B cell (primary cell): ENCODE data around the gene UBXN6. TPM values are rescaled to one million over a fixed set of nuclear protein-coding genes. Genes with fewer than 3 reads are reported as not detected.

Experiments
- ATAC-seq: fragments of 200-7000 bp; cut with Tn5 transposase; one replicate; pipeline ENCODE4 v1.10.0; 2021; ENCODE audit warnings: low read depth, mild to moderate bottlenecking, moderate number of reproducible peaks, moderate library complexity
- CTCF ChIA-PET: fragments of 350-600 bp; sonication (Branson Sonifier 250); formaldehyde crosslinking; loops from one replicate; lab custom pipeline; 2021; ENCODE audit warnings: antibody characterized with exemption, inconsistent platforms; lab: Charles Lee
- POLR2A ChIA-PET: fragments of 350-600 bp; sonication (Branson Sonifier 250); formaldehyde crosslinking; loops from one replicate; lab custom pipeline; 2021; ENCODE audit warnings: antibody characterized with exemption; lab: Charles Lee
- DNase-seq: peaks from one replicate; pipeline ENCODE4 v3.0.0; 2013
- H2AFZ ChIP-seq: 2 replicates; pipeline ENCODE4 v1.6.1; 2012; ENCODE audit warnings: mild to moderate bottlenecking, low read depth, low read length; ENCODE audit not compliant: insufficient read depth, poor library complexity, severe bottlenecking
- H3K27ac ChIP-seq, 2 donors: 1 replicate in 1 of 2; 2 replicates in 1 of 2; pipeline ENCODE4 v1.5.1; 2012 to 2013; ENCODE audit warnings: low read length in 2 of 2, mild to moderate bottlenecking in 2 of 2, moderate library complexity in 1 of 2
- H3K27me3 ChIP-seq, 4 experiments: fragments of 200-600 bp in 1 of 4; sonication (generic) in 1 of 4; replicated peaks in 1 of 4; 1 replicate in 2 of 4; 2 replicates in 2 of 4; pipeline versions ENCODE4 v1.6.1 to v1.7.0; 2013 to 2016; ENCODE audit warnings: low read length in 3 of 4, mild to moderate bottlenecking in 2 of 4, mixed read lengths in 1 of 4, moderate library complexity in 1 of 4; ENCODE audit not compliant: insufficient read depth in 4 of 4, control insufficient read depth in 3 of 4; ENCODE audit errors: control extremely low read depth in 1 of 4
- H3K36me3 ChIP-seq, 2 experiments: replicated peaks in 1 of 2; 1 replicate in 1 of 2; 2 replicates in 1 of 2; pipeline versions ENCODE4 v1.6.1 to v1.7.1; 2013; ENCODE audit warnings: low read length in 1 of 2; ENCODE audit not compliant: insufficient read depth in 2 of 2, control insufficient read depth in 1 of 2; ENCODE audit errors: control extremely low read depth in 1 of 2, extremely low read depth in 1 of 2
- H3K4me1 ChIP-seq, 2 donors: fragments of 200-600 bp in 1 of 2; sonication (generic) in 1 of 2; 1 replicate in 1 of 2; 2 replicates in 1 of 2; pipeline versions ENCODE4 v1.5.1 to v1.6.1; 2013 to 2017; ENCODE audit warnings: low read length in 2 of 2; ENCODE audit not compliant: control insufficient read depth in 2 of 2, insufficient read depth in 2 of 2
- H3K4me2 ChIP-seq: replicated peaks from 2 replicates; pipeline ENCODE3; 2012; ENCODE audit warnings: mild to moderate bottlenecking, low read depth, low read length; ENCODE audit not compliant: poor library complexity, severe bottlenecking
- H3K4me3 ChIP-seq, 5 experiments: fragments of 200-600 bp in 1 of 5; sonication (generic) in 1 of 5; 1 replicate in 3 of 5; 2 replicates in 2 of 5; pipeline versions ENCODE4 v1.5.1 to v1.7.0; 2011 to 2016; ENCODE audit warnings: low read length in 4 of 5, mild to moderate bottlenecking in 4 of 5, low read depth in 2 of 5, control low read depth in 1 of 5, moderate library complexity in 1 of 5; ENCODE audit not compliant: insufficient read depth in 1 of 5; ENCODE audit errors: control extremely low read depth in 1 of 5, extremely low read depth in 1 of 5
- H3K79me2 ChIP-seq: fragments of 200-600 bp; sonication (generic); one replicate; pipeline ENCODE4 v1.6.0; 2016; ENCODE audit warnings: low read length; ENCODE audit not compliant: control insufficient read depth, insufficient read depth
- H3K9ac ChIP-seq: fragments of 200-600 bp; sonication (generic); 2 replicates; pipeline ENCODE4 v1.6.1; 2017; ENCODE audit warnings: mild to moderate bottlenecking, low read length, moderate library complexity
- H3K9me3 ChIP-seq, 3 donors: one replicate each; pipeline versions ENCODE4 v1.6.1 to v1.7.1; 2013; ENCODE audit warnings: low read length in 2 of 3; ENCODE audit not compliant: control insufficient read depth in 2 of 3, insufficient read depth in 1 of 3; ENCODE audit errors: control extremely low read depth in 1 of 3
- H4K20me1 ChIP-seq: 2 replicates; pipeline ENCODE4 v1.6.0; 2012; ENCODE audit warnings: mild to moderate bottlenecking, low read length; ENCODE audit not compliant: insufficient read depth, control insufficient read depth, poor library complexity, severe bottlenecking
- H3K27ac Mint-ChIP-seq: one replicate; pipeline ENCODE4 v1.8.0; 2021; ENCODE audit warnings: mixed read lengths
- H3K27me3 Mint-ChIP-seq: one replicate; pipeline ENCODE4 v1.8.0; 2021; ENCODE audit warnings: mixed read lengths
- H3K4me1 Mint-ChIP-seq: one replicate; pipeline ENCODE4 v1.8.0; 2021; ENCODE audit warnings: mixed read lengths
- H3K4me3 Mint-ChIP-seq: one replicate; pipeline ENCODE4 v1.8.0; 2021; ENCODE audit warnings: mixed read lengths
- H3K9me3 Mint-ChIP-seq: one replicate; pipeline ENCODE4 v1.8.0; 2022; ENCODE audit warnings: mixed read lengths; ENCODE audit not compliant: insufficient read depth
- EZH2 ChIP-seq: IDR thresholded peaks from 2 replicates; pipeline ENCODE4 v1.6.1; 2012; ENCODE audit warnings: borderline replicate concordance, low read depth, mild to moderate bottlenecking, moderate library complexity, low read length; ENCODE audit not compliant: insufficient read depth, poor library complexity, severe bottlenecking
- WGBS: methylation state at CpG from one replicate; pipeline ENCODE4 v1.1.5; 2013; ENCODE audit warnings: missing lambda C conversion rate; ENCODE audit not compliant: insufficient coverage; 5-methylcytosine and 5-hydroxymethylcytosine counted together
- intact Hi-C: fragments of 100-400 bp; cut with micrococcal nuclease; formaldehyde crosslinking; loops from one replicate; pipeline ENCODE4 v1.10.0; 2022
- polyA plus RNA-seq: library from polyadenylated mRNA; depleted of rRNA; stranded (reverse); fragments of >200 nt; gene quantifications from 2 replicates; pipeline ENCODE4 v1.2.3, GENCODE V29; 2012
- total RNA-seq, 2 donors: library from RNA; stranded (reverse); fragments of 120-200 nt in 1 of 2; gene quantifications; 1 replicate in 1 of 2; 2 replicates in 1 of 2; pipeline versions ENCODE4 v1.2.3 to v1.2.4, GENCODE V29; 2013 to 2022
- TF ChIP-seq, protein P1 (sequence below): fragments of 200-600 bp; IDR thresholded peaks from one replicate; pipeline ENCODE4 v1.8.0; 2022; ENCODE audit warnings: antibody characterized with exemption, mild to moderate bottlenecking

UBXN6 gene
- total and polyA plus RNA-seq, 2 donors (not counting 1 experiment from before 2014, with no cell fraction given), result 75.8 to 76.6 TPM

DNA sequence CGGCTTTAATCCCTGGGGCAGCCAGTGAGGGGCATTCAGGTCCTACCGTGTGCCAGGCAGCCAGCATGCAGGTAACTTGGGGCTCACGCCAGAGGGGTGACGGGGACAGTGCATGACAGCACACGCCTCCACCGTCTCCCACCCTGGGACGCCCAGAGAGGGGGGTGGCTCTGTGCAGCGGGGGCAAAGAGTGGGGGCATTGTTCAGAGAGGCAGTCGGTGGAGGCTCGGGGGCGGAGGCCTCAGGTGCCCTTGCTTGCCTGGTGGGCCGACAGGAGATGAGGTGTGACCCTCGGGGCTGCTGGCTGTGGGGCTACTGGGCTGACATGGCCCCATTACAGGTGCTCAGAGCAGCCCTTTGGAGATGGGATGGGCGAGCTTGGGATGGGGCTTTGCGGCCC lies 42.3 kb upstream of the UBXN6 start:
- CTCF ChIA-PET, result no interaction called here
- H3K9me3 Mint-ChIP-seq, result no peaks in the 10 kb centered on the region
- no peak overlapping the region for H2AFZ ChIP-seq
- no peak overlapping the region for H3K4me2 ChIP-seq
- no peaks in the 10 kb centered on the region for H3K9me3 ChIP-seq
- H3K27me3 ChIP-seq, result no peaks in the 10 kb centered on the region
- intact Hi-C loops, result no loop called here
- no peak overlapping the region for H3K4me3 Mint-ChIP-seq
- WGBS, result 98% methylated on average over 15 of the region's 15 CpGs
- no peak overlapping the region for H3K4me3 ChIP-seq
- no peak for DNase-seq
- H3K4me1 Mint-ChIP-seq, result no peaks in the 10 kb centered on the region
- no peaks in the 10 kb centered on the region for H3K79me2 ChIP-seq
- no peak overlapping the region for H3K27ac ChIP-seq
- no peaks in the 10 kb centered on the region for H3K27me3 Mint-ChIP-seq
- ATAC-seq, result no peak
- no peaks in the 10 kb centered on the region for H3K4me1 ChIP-seq
- H3K27ac Mint-ChIP-seq, result no peak overlapping the region
- H3K9ac ChIP-seq, result no peak overlapping the region
- no peaks in the 10 kb centered on the region for H4K20me1 ChIP-seq
- TF ChIP-seq, protein P1, sequence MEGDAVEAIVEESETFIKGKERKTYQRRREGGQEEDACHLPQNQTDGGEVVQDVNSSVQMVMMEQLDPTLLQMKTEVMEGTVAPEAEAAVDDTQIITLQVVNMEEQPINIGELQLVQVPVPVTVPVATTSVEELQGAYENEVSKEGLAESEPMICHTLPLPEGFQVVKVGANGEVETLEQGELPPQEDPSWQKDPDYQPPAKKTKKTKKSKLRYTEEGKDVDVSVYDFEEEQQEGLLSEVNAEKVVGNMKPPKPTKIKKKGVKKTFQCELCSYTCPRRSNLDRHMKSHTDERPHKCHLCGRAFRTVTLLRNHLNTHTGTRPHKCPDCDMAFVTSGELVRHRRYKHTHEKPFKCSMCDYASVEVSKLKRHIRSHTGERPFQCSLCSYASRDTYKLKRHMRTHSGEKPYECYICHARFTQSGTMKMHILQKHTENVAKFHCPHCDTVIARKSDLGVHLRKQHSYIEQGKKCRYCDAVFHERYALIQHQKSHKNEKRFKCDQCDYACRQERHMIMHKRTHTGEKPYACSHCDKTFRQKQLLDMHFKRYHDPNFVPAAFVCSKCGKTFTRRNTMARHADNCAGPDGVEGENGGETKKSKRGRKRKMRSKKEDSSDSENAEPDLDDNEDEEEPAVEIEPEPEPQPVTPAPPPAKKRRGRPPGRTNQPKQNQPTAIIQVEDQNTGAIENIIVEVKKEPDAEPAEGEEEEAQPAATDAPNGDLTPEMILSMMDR, result no peak
- TF ChIP-seq EZH2, result no peak
- POLR2A ChIA-PET, result no interaction called here
- peaks cover 0 to 34% of the 10 kb centered on the region in 2 experiments for H3K36me3 ChIP-seq

DNA sequence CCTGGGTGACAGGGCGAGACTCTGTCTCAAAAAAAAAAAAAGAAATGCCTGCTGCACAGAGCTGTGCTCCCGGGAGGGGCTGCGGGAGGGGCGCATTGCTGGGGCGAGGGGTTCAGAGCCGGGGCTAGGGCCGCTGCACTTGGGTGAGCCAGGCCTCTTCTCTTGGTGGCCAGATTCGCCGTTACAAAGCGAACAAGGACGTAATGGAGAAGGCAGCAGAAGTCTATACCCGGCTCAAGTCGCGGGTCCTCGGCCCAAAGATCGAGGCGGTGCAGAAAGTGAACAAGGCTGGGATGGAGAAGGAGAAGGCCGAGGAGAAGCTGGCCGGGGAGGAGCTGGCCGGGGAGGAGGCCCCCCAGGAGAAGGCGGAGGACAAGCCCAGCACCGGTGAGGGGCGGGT lies 41.7 kb upstream of the UBXN6 start:
- H3K9me3 Mint-ChIP-seq, result no peaks in the 10 kb centered on the region
- H3K4me1 ChIP-seq, result no peaks in the 10 kb centered on the region
- no peak overlapping the region for H3K4me2 ChIP-seq
- H3K36me3 ChIP-seq, result peaks cover 0 to 39% of the 10 kb centered on the region in 2 experiments
- H3K9me3 ChIP-seq, result no peaks in the 10 kb centered on the region
- ChIA-PET CTCF (interaction anchor here (0.6 kb wide), 1 partner anchor 25 kb away, joined by 3 read pairs; no protein-coding TSS in a partner anchor), POLR2A (no interaction called here)
- no peaks in the 10 kb centered on the region for H3K27me3 ChIP-seq
- ATAC-seq, result no peak
- no peak overlapping the region for H2AFZ ChIP-seq
- no peaks in the 10 kb centered on the region for H3K79me2 ChIP-seq
- intact Hi-C loops, result no loop called here
- no peak overlapping the region for H3K27ac ChIP-seq
- no peaks in the 10 kb centered on the region for H4K20me1 ChIP-seq
- H3K4me3 ChIP-seq, result no peak overlapping the region
- 96% methylated on average over 21 of the region's 23 CpGs for WGBS
- no peaks in the 10 kb centered on the region for H3K4me1 Mint-ChIP-seq
- no peak overlapping the region for H3K27ac Mint-ChIP-seq
- H3K4me3 Mint-ChIP-seq, result no peak overlapping the region
- no peak for DNase-seq
- H3K9ac ChIP-seq, result no peak overlapping the region
- no peaks in the 10 kb centered on the region for H3K27me3 Mint-ChIP-seq
- no peak for TF ChIP-seq EZH2
